GM19372 (cell line): Measurements from ENCODE around the gene SLFN5.
A peak's percentile ranks its signal among the peaks of the same experiment; 100 is the strongest.
"Not testable (repeated sequence)": the region's sequence is repeated elsewhere in the genome, so short reads cannot be mapped to it uniquely, and the experiment has no call there.

Source experiments
- ATAC-seq: cut with Tn5 transposase; IDR thresholded peaks from one replicate; pipeline ENCODE4 v1.9.1; 2021; ENCODE audit warnings: mild to moderate bottlenecking, low read depth, moderate library complexity; ENCODE audit not compliant: unreplicated experiment

Gene SLFN5

GRCh38 chr17:35242805-35243560 lies at the start of gene SLFN5:
Gene SLFN5, plus strand, starts transcription at chr17:35243072. Its CDS starts 15,619 bp downstream, at chr17:35258691.
- peak; percentile 70 for ATAC-seq

- ATAC-seq = not testable (repeated sequence)
These were observed 48.9 kb upstream of the SLFN5 start, which contains the start of gene SLC35G3 for GRCh38 chr17:35194001-35194400. Gene SLC35G3, minus strand, starts transcription at chr17:35194393. Its CDS starts 86 bp downstream, at chr17:35194307.

GRCh38 chr17:35195062-35195461 lies 47.8 kb upstream of the SLFN5 start:
- ATAC-seq = not testable (repeated sequence)

GRCh38 chr17:35202582-35202981 lies 40.3 kb upstream of the SLFN5 start:
- not testable (repeated sequence) for ATAC-seq

GRCh38 chr17:35210741-35211140 lies 32.1 kb upstream of the SLFN5 start:
- ATAC-seq = no peak

- no peak for ATAC-seq
These were observed 30.2 kb upstream of the SLFN5 start for GRCh38 chr17:35212668-35213067.

GRCh38 chr17:35213412-35213940 lies 29.4 kb upstream of the SLFN5 start:
- ATAC-seq = no peak

GRCh38 chr17:35214192-35214591 lies 28.7 kb upstream of the SLFN5 start:
- ATAC-seq = no peak

- no peak for ATAC-seq
These were observed 28.1 kb upstream of the SLFN5 start for GRCh38 chr17:35214631-35215273.

GRCh38 chr17:35217107-35217506 lies 25.8 kb upstream of the SLFN5 start:
- no peak for ATAC-seq

- no peak for ATAC-seq
These were observed 24.0 kb upstream of the SLFN5 start for GRCh38 chr17:35218915-35219314.

GRCh38 chr17:35222452-35222851 lies 20.4 kb upstream of the SLFN5 start:
- no peak for ATAC-seq

GRCh38 chr17:35224436-35224835 lies 18.4 kb upstream of the SLFN5 start:
- ATAC-seq = no peak

- no peak for ATAC-seq
These were observed 15.3 kb upstream of the SLFN5 start for GRCh38 chr17:35227546-35227945.

- ATAC-seq = no peak
These were observed 13.2 kb upstream of the SLFN5 start for GRCh38 chr17:35229638-35230037.

- ATAC-seq = not testable (repeated sequence)
These were observed 8.6 kb upstream of the SLFN5 start for GRCh38 chr17:35234315-35234714.

GRCh38 chr17:35235289-35235688 lies 7.6 kb upstream of the SLFN5 start:
- ATAC-seq = no peak

GRCh38 chr17:35235917-35236316 lies 7.0 kb upstream of the SLFN5 start:
- ATAC-seq = no peak

- ATAC-seq = no peak
These were observed 6.1 kb upstream of the SLFN5 start for GRCh38 chr17:35236821-35237220.

- no peak for ATAC-seq
These were observed 4.1 kb upstream of the SLFN5 start for GRCh38 chr17:35238821-35239220.

GRCh38 chr17:35239823-35240222 lies 3.0 kb upstream of the SLFN5 start:
- ATAC-seq = no peak

GRCh38 chr17:35240861-35241260 lies 2.0 kb upstream of the SLFN5 start:
- no peak for ATAC-seq
